H9 (cell line): ENCODE measurements around the gene SOBP. TPM values are rescaled to one million over a fixed set of nuclear protein-coding genes. Genes with fewer than 3 reads are reported as not detected.

Experiments used
- DNase-seq: peaks from one replicate; pipeline ENCODE4 v3.0.0-alpha.2; 2017
- H2AFZ ChIP-seq: one replicate; pipeline ENCODE4 v1.6.1; 2013; ENCODE audit warnings: mild to moderate bottlenecking, low read length, control low read depth, moderate library complexity
- H2AK5ac ChIP-seq: 2 replicates; pipeline ENCODE4 v1.6.1; 2013; ENCODE audit warnings: low read length, control low read depth, mixed read lengths; ENCODE audit not compliant: insufficient read length
- H2BK120ac ChIP-seq: one replicate; pipeline ENCODE4 v1.6.1; 2013; ENCODE audit warnings: low read depth, mild to moderate bottlenecking, low read length, control low read depth, inconsistent platforms; ENCODE audit not compliant: poor library complexity, severe bottlenecking
- H2BK12ac ChIP-seq: 2 replicates; pipeline ENCODE4 v1.6.1; 2013; ENCODE audit warnings: low read length, control low read depth, mixed read lengths, low read depth; ENCODE audit not compliant: insufficient read length
- H2BK15ac ChIP-seq: 2 replicates; pipeline ENCODE4 v1.6.1; 2013; ENCODE audit warnings: low read depth, low read length, control low read depth
- H2BK20ac ChIP-seq: one replicate; pipeline ENCODE4 v1.6.1; 2013; ENCODE audit warnings: low read depth, mild to moderate bottlenecking, low read length, control low read depth, inconsistent platforms; ENCODE audit not compliant: poor library complexity, severe bottlenecking
- H2BK5ac ChIP-seq: 2 replicates; pipeline ENCODE4 v1.6.1; 2013; ENCODE audit warnings: low read length, control low read depth, mixed read lengths; ENCODE audit not compliant: insufficient read length
- H3K14ac ChIP-seq: 2 replicates; pipeline ENCODE4 v1.6.1; 2013; ENCODE audit warnings: low read length, control low read depth; ENCODE audit not compliant: insufficient read depth
- H3K18ac ChIP-seq: 2 replicates; pipeline ENCODE4 v1.6.1; 2013; ENCODE audit warnings: low read depth, mild to moderate bottlenecking, mixed read lengths, low read length, control low read depth; ENCODE audit not compliant: insufficient read length
- H3K23ac ChIP-seq: 2 replicates; pipeline ENCODE4 v1.6.1; 2013; ENCODE audit warnings: low read length, control low read depth, mixed read lengths, low read depth; ENCODE audit not compliant: insufficient read length
- H3K23me2 ChIP-seq: 2 replicates; pipeline ENCODE4 v1.6.1; 2013; ENCODE audit warnings: low read depth, mild to moderate bottlenecking, mixed read lengths, low read length, control low read depth; ENCODE audit not compliant: insufficient read length, poor library complexity, severe bottlenecking
- H3K27ac ChIP-seq: 2 replicates; pipeline ENCODE4 v1.5.1; 2013; ENCODE audit warnings: low read length, control low read depth, mixed read lengths, low read depth; ENCODE audit not compliant: insufficient read length
- H3K27me3 ChIP-seq: 2 replicates; pipeline ENCODE4 v1.6.1; 2013; ENCODE audit warnings: low read length, control low read depth, inconsistent platforms; ENCODE audit not compliant: insufficient read depth
- H3K4ac ChIP-seq: 2 replicates; pipeline ENCODE4 v1.6.1; 2013; ENCODE audit warnings: low read depth, mild to moderate bottlenecking, control low read depth, inconsistent platforms, low read length, moderate library complexity
- H3K4me1 ChIP-seq: 2 replicates; pipeline ENCODE4 v1.6.1; 2013; ENCODE audit warnings: low read length, control low read depth, inconsistent platforms; ENCODE audit not compliant: insufficient read depth
- H3K4me2 ChIP-seq: 2 replicates; pipeline ENCODE4 v1.6.1; 2013; ENCODE audit warnings: low read length, control low read depth, mixed read lengths; ENCODE audit not compliant: insufficient read length, insufficient read depth
- H3K56ac ChIP-seq: 2 replicates; pipeline ENCODE4 v1.6.1; 2013; ENCODE audit warnings: low read depth, mild to moderate bottlenecking, mixed read lengths, low read length, control low read depth; ENCODE audit not compliant: insufficient read length
- H3K79me1 ChIP-seq: 2 replicates; pipeline ENCODE4 v1.6.1; 2013; ENCODE audit warnings: low read depth, mild to moderate bottlenecking, moderate library complexity, low read length, control low read depth, inconsistent platforms; ENCODE audit not compliant: insufficient read depth, poor library complexity, severe bottlenecking
- H3K79me2 ChIP-seq: 2 replicates; pipeline ENCODE4 v1.6.1; 2013; ENCODE audit warnings: low read length, control low read depth, inconsistent platforms; ENCODE audit not compliant: insufficient read depth
- H3K9ac ChIP-seq: 2 replicates; pipeline ENCODE4 v1.6.1; 2013; ENCODE audit warnings: low read length, control low read depth, mixed read lengths; ENCODE audit not compliant: insufficient read length; ENCODE audit errors: extremely low read depth
- H3K9me3 ChIP-seq: one replicate; pipeline ENCODE4 v1.6.1; 2013; ENCODE audit warnings: low read depth, low read length, inconsistent platforms; ENCODE audit not compliant: control insufficient read depth
- H3T11ph ChIP-seq: one replicate; pipeline ENCODE4 v1.6.1; 2013; ENCODE audit warnings: mild to moderate bottlenecking, low read length, control low read depth, inconsistent platforms
- H4K20me1 ChIP-seq: one replicate; pipeline ENCODE4 v1.6.1; 2013; ENCODE audit not compliant: control insufficient read depth, insufficient read length, insufficient read depth
- H4K5ac ChIP-seq: 2 replicates; pipeline ENCODE4 v1.6.1; 2013; ENCODE audit warnings: low read depth, mild to moderate bottlenecking, mixed read lengths, low read length, control low read depth; ENCODE audit not compliant: insufficient read length
- H4K8ac ChIP-seq: replicated peaks from 2 replicates; pipeline ENCODE4 v1.6.1; 2013; ENCODE audit warnings: low read length, control low read depth, mixed read lengths, low read depth; ENCODE audit not compliant: insufficient read length
- H4K91ac ChIP-seq: 2 replicates; pipeline ENCODE4 v1.6.1; 2013; ENCODE audit warnings: low read depth, mild to moderate bottlenecking, moderate library complexity, mixed read lengths, low read length, control low read depth; ENCODE audit not compliant: insufficient read length
- H3K27ac Mint-ChIP-seq, 3 experiments: 2 replicates in 2 of 3; 3 replicates in 1 of 3; pipeline ENCODE4 v1.8.0; 2020 to 2021; ENCODE audit warnings: mixed read lengths in 3 of 3, mild to moderate bottlenecking in 1 of 3, moderate library complexity in 1 of 3
- H3K27me3 Mint-ChIP-seq: 2 replicates; pipeline ENCODE4 v1.8.0; 2021; ENCODE audit warnings: low read depth, mild to moderate bottlenecking, moderate library complexity, mixed read lengths
- H3K36me3 Mint-ChIP-seq, 3 experiments: 2 replicates in 2 of 3; 3 replicates in 1 of 3; pipeline ENCODE4 v1.8.0; 2020 to 2021; ENCODE audit warnings: low read depth in 3 of 3, mixed read lengths in 3 of 3; ENCODE audit not compliant: insufficient read depth in 1 of 3
- H3K4me1 Mint-ChIP-seq, 2 experiments: 2 replicates each; pipeline ENCODE4 v1.8.0; 2020; ENCODE audit warnings: mixed read lengths in 2 of 2
- H3K4me3 Mint-ChIP-seq, 2 experiments: 2 replicates in 1 of 2; 3 replicates in 1 of 2; pipeline ENCODE4 v1.8.0; 2020 to 2021; ENCODE audit warnings: mild to moderate bottlenecking in 2 of 2, mixed read lengths in 2 of 2, moderate library complexity in 1 of 2
- H3K9me3 Mint-ChIP-seq, 2 experiments: 2 replicates in 1 of 2; 3 replicates in 1 of 2; pipeline ENCODE4 v1.8.0; 2020; ENCODE audit warnings: mild to moderate bottlenecking in 2 of 2, mixed read lengths in 2 of 2, moderate library complexity in 1 of 2
- CTCF ChIP-seq: fragments of 200-600 bp; sonication (generic); conservative IDR thresholded peaks from 3 replicates; pipeline ENCODE4 v1.8.0; 2021; ENCODE audit warnings: antibody characterized with exemption, mild to moderate bottlenecking
- WGBS: extraction: QIAGEN DNeasy Blood & Tissue Kit; methylation state at CpG from one replicate; pipeline ENCODE4 v1.1.7; 2013; ENCODE audit warnings: missing lambda C conversion rate, low lambda C conversion rate, mixed read lengths; ENCODE audit not compliant: insufficient read length; ENCODE audit errors: extremely low coverage; 5-methylcytosine and 5-hydroxymethylcytosine counted together
- total RNA-seq: library from RNA; stranded (reverse); gene quantifications from 2 replicates; pipeline ENCODE4 v1.2.1, GENCODE V29; 2021

Gene SOBP
- total RNA-seq, 1 experiment from 2014 or later, result 4.3 TPM

- Histone ChIP-seq H4K20me1 (peaks cover 2% of the 10 kb centered on the region), H3K9me3 (no peaks in the 10 kb centered on the region), H2AFZ (no peak overlapping the region), H3K9ac (peak overlapping the region; percentile 66), H2BK12ac (no peak overlapping the region), H3K14ac (peak overlapping the region; percentile 10), H2BK120ac (no peak overlapping the region), H3T11ph (no peak overlapping the region), H3K23ac (no peak overlapping the region), H2BK5ac (no peak overlapping the region), H3K18ac (peak overlapping the region; percentile 39), H3K4ac (no peak overlapping the region), H4K91ac (no peak overlapping the region), H2BK20ac (no peak overlapping the region), H2AK5ac (no peak overlapping the region), H3K79me1 (peaks cover 3% of the 10 kb centered on the region), H3K56ac (no peak overlapping the region), H3K79me2 (no peaks in the 10 kb centered on the region), H3K27me3 (no peaks in the 10 kb centered on the region), H3K4me2 (peak overlapping the region; percentile 49), H3K4me1 (no peaks in the 10 kb centered on the region), H4K8ac (no peak overlapping the region), H3K27ac (peak overlapping the region; percentile 67), H4K5ac (no peak overlapping the region), H3K23me2 (peaks cover 11% of the 10 kb centered on the region), H2BK15ac (no peak overlapping the region)
- Mint-ChIP-seq H3K9me3 (no peaks in the 10 kb centered on the region), H3K27me3 (no peaks in the 10 kb centered on the region), H3K4me3 (peak overlapping the region; percentile 88 to 94), H3K4me1 (peaks cover 9 to 14% of the 10 kb centered on the region in 2 experiments), H3K36me3 (no peaks in the 10 kb centered on the region), H3K27ac (peak overlapping the region; percentile 71 to 99 (median 97))
- peak; percentile 43 for DNase-seq
- no peak for TF ChIP-seq CTCF
- WGBS, result no CpG with 5 or more reads among the region's 29 CpGs
These were observed 31.1 kb upstream of the SOBP start for GRCh38 chr6:107458672-107459282.
